MCF 10A (cell line): ENCODE results near the gene PLA2G2C. TPM values are rescaled to one million over a fixed set of nuclear protein-coding genes. Genes with fewer than 3 reads are reported as not detected.

Source experiments
- BruUV-seq: library from RNA; stranded (reverse); fragments of 400-500 nt; replicated peaks from 2 replicates; lab custom pipeline; 2021; lab: Mats Ljungman, UMichigan
- CTCF ChIA-PET: fragments of 300-600 bp; sonication (Branson Sonifier 250); formaldehyde crosslinking; extraction: SDS; loops from one replicate; lab custom pipeline; 2021; ENCODE audit warnings: antibody characterized with exemption, inconsistent platforms; lab: Yijun Ruan, JAX
- POLR2A ChIA-PET: fragments of 300-600, 350-650 bp; sonication (Branson Sonifier 250); formaldehyde crosslinking; extraction: SDS; loops from one replicate; lab custom pipeline; 2020; ENCODE audit warnings: antibody characterized with exemption, inconsistent platforms; lab: Yijun Ruan, JAX
- DNase-seq: peaks from one replicate; pipeline ENCODE4 v3.0.0-alpha.2; 2018; ENCODE audit not compliant: unreplicated experiment
- H3K27ac Mint-ChIP-seq: one replicate; pipeline ENCODE4 v1.8.0; 2022; ENCODE audit warnings: mild to moderate bottlenecking, low read depth, mixed read lengths; ENCODE audit not compliant: unreplicated experiment
- H3K27me3 Mint-ChIP-seq: one replicate; pipeline ENCODE4 v1.8.0; 2022; ENCODE audit warnings: mixed read lengths; ENCODE audit not compliant: insufficient read depth, unreplicated experiment
- H3K36me3 Mint-ChIP-seq: one replicate; pipeline ENCODE4 v1.8.0; 2022; ENCODE audit warnings: mild to moderate bottlenecking, moderate library complexity, mixed read lengths; ENCODE audit not compliant: insufficient read depth, unreplicated experiment
- H3K4me1 Mint-ChIP-seq: one replicate; pipeline ENCODE4 v1.8.0; 2022; ENCODE audit warnings: mixed read lengths; ENCODE audit not compliant: insufficient read depth, unreplicated experiment
- H3K4me3 Mint-ChIP-seq: one replicate; pipeline ENCODE4 v1.8.0; 2022; ENCODE audit warnings: mild to moderate bottlenecking, moderate library complexity, mixed read lengths; ENCODE audit not compliant: unreplicated experiment
- H3K9me3 Mint-ChIP-seq: one replicate; pipeline ENCODE4 v1.8.0; 2022; ENCODE audit warnings: mixed read lengths; ENCODE audit not compliant: unreplicated experiment
- CTCF ChIP-seq: fragments of 200-600 bp; IDR thresholded peaks from one replicate; pipeline ENCODE4 v1.8.0; 2022; ENCODE audit warnings: antibody characterized with exemption, mild to moderate bottlenecking; ENCODE audit not compliant: unreplicated experiment
- intact Hi-C: fragments of 100-400 bp; cut with micrococcal nuclease; formaldehyde crosslinking; loops from 2 replicates; pipeline ENCODE4 v1.14.1; 2022
- total RNA-seq: library from RNA; stranded (reverse); gene quantifications from 2 replicates; pipeline ENCODE4 v1.2.3, GENCODE V29; 2022

Gene PLA2G2C
- total RNA-seq, 1 experiment from 2014 or later, result not detected

GRCh38 chr1:20123722-20124455, 62.4 kb downstream of the PLA2G2C start:
- Mint-ChIP-seq H3K36me3 (no peaks in the 10 kb centered on the region), H3K4me1 (peaks cover 10% of the 10 kb centered on the region), H3K4me3 (no peak overlapping the region), H3K9me3 (no peaks in the 10 kb centered on the region), H3K27me3 (peaks cover 32% of the 10 kb centered on the region), H3K27ac (no peak overlapping the region)
- POLR2A ChIA-PET, result interaction anchor here (1.0 to 1.5 kb wide), 2 partner anchors 13 to 22 kb away, joined by 4 to 6 read pairs; no protein-coding TSS in a partner anchor
- no peak for DNase-seq
- BruUV-seq, result no TSS peak
- TF ChIP-seq CTCF, result no peak
- CTCF ChIA-PET, result interaction anchor here (0.6 to 0.7 kb wide), 2 partner anchors 88 to 230 kb away, joined by 3 to 4 read pairs; no protein-coding TSS in a partner anchor
- intact Hi-C loops, result no loop called here

DNA sequence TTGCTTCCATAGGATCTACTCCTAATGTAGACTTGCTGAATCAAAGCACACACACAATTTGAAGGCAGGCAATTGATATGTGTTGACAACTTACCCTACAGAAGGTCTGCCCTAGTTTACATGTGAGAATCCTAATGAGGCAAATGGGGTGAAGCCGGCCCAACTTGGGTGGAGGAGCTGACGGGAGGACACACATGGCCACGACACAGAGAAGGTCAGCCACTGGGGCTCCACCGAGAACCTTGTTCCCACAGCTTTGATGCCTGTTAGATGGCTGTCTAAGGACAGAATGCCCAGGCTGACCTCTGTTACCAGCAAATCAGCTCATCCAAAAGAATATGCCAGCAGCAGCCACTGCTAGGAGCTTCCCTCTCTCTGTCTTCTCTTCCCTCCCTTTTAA, 65.5 kb downstream of the PLA2G2C start:
- ChIA-PET POLR2A (no interaction called here), CTCF (interaction anchor here (1.0 kb wide), 1 partner anchor 31 kb away, joined by 3 read pairs; no protein-coding TSS in a partner anchor)
- TF ChIP-seq CTCF, result no peak
- no TSS peak for BruUV-seq
- no peak for DNase-seq
- Mint-ChIP-seq H3K9me3 (no peaks in the 10 kb centered on the region), H3K27me3 (peaks cover 53% of the 10 kb centered on the region), H3K4me1 (peaks cover 10% of the 10 kb centered on the region), H3K27ac (no peak overlapping the region), H3K4me3 (no peak overlapping the region), H3K36me3 (no peaks in the 10 kb centered on the region)
- intact Hi-C loops, result no loop called here

- BruUV-seq, result no TSS peak
- no peak within 1 kb of the TSS for H3K27ac Mint-ChIP-seq
- no peaks in the 10 kb centered on the region for H3K9me3 Mint-ChIP-seq
- H3K27me3 Mint-ChIP-seq, result peaks cover 54% of the 10 kb centered on the region
- CTCF ChIA-PET, result no interaction called here
- intact Hi-C loops, result no loop called here
- POLR2A ChIA-PET, result no interaction called here
- peaks cover under 1% of the 10 kb centered on the region for H3K4me1 Mint-ChIP-seq
- no peaks in the 10 kb centered on the region for H3K36me3 Mint-ChIP-seq
- no peak for DNase-seq
- H3K4me3 Mint-ChIP-seq, result no peak within 1 kb of the TSS
- TF ChIP-seq CTCF, result no peak
Measured at GRCh38 chr1:20119347-20119746, 67.0 kb downstream of the PLA2G2C start, which contains the start of gene PLA2G2D. PLA2G2D (minus strand) TSS chr1:20119536; CDS start chr1:20119498, 38 bp downstream.

GRCh38 chr1:20117236-20117635, 69.1 kb downstream of the PLA2G2C start:
- TF ChIP-seq CTCF, result no peak
- no peaks in the 10 kb centered on the region for H3K9me3 Mint-ChIP-seq
- intact Hi-C loops, result no loop called here
- H3K27ac Mint-ChIP-seq, result no peak overlapping the region
- ChIA-PET CTCF (interaction anchor here (1.8 to 1.9 kb wide), 2 partner anchors 34 to 199 kb away, joined by 9 to 10 read pairs; no protein-coding TSS in a partner anchor), POLR2A (no interaction called here)
- H3K4me1 Mint-ChIP-seq, result no peaks in the 10 kb centered on the region
- no peak overlapping the region for H3K4me3 Mint-ChIP-seq
- H3K36me3 Mint-ChIP-seq, result no peaks in the 10 kb centered on the region
- H3K27me3 Mint-ChIP-seq, result peaks cover 50% of the 10 kb centered on the region
- no peak for DNase-seq
- BruUV-seq, result no TSS peak
